Calu3 (cell line): ENCODE results near the gene TOB2. TPM values are rescaled to one million over a fixed set of nuclear protein-coding genes. Genes with fewer than 3 reads are reported as not detected.

Source experiments
- BruUV-seq: library from RNA; stranded (reverse); fragments of 400-500 nt; replicated peaks from 2 replicates; lab custom pipeline; 2021; lab: Mats Ljungman, UMichigan
- CTCF ChIA-PET: fragments of 300-600 bp; sonication (Branson Sonifier 250); formaldehyde crosslinking; loops from one replicate; lab custom pipeline; 2022; ENCODE audit warnings: antibody characterized with exemption; lab: Charles Lee
- DNase-seq: peaks from one replicate; pipeline ENCODE4 v3.0.0; 2022
- H3K27ac Mint-ChIP-seq: one replicate; pipeline ENCODE4 v1.8.0; 2022; ENCODE audit warnings: mixed read lengths; ENCODE audit not compliant: unreplicated experiment
- H3K27me3 Mint-ChIP-seq: one replicate; pipeline ENCODE4 v1.8.0; 2022; ENCODE audit warnings: mixed read lengths; ENCODE audit not compliant: unreplicated experiment
- H3K36me3 Mint-ChIP-seq: one replicate; pipeline ENCODE4 v1.8.0; 2022; ENCODE audit warnings: mild to moderate bottlenecking, moderate library complexity, mixed read lengths; ENCODE audit not compliant: insufficient read depth, unreplicated experiment
- H3K4me1 Mint-ChIP-seq: one replicate; pipeline ENCODE4 v1.8.0; 2022; ENCODE audit warnings: mild to moderate bottlenecking, low read depth, mixed read lengths; ENCODE audit not compliant: unreplicated experiment
- H3K4me3 Mint-ChIP-seq: one replicate; pipeline ENCODE4 v1.8.0; 2022; ENCODE audit warnings: mild to moderate bottlenecking, low read depth, moderate library complexity, mixed read lengths; ENCODE audit not compliant: unreplicated experiment
- H3K9me3 Mint-ChIP-seq: one replicate; pipeline ENCODE4 v1.8.0; 2022; ENCODE audit warnings: low read depth, mixed read lengths; ENCODE audit not compliant: unreplicated experiment
- intact Hi-C: fragments of 100-400 bp; cut with micrococcal nuclease; formaldehyde crosslinking; loops from one replicate; pipeline ENCODE4 v1.10.0; 2022; ENCODE audit not compliant: unreplicated experiment
- total RNA-seq: library from RNA; stranded (reverse); gene quantifications from 2 replicates; pipeline ENCODE4 v1.2.3, GENCODE V29; 2022
- TF ChIP-seq, protein P1 (sequence below): fragments of 200-600 bp; IDR thresholded peaks from one replicate; pipeline ENCODE4 v1.8.0; 2022; ENCODE audit warnings: antibody characterized with exemption; ENCODE audit not compliant: unreplicated experiment

The TOB2 gene
- total RNA-seq, 1 experiment from 2014 or later = 57.3 TPM

DNA sequence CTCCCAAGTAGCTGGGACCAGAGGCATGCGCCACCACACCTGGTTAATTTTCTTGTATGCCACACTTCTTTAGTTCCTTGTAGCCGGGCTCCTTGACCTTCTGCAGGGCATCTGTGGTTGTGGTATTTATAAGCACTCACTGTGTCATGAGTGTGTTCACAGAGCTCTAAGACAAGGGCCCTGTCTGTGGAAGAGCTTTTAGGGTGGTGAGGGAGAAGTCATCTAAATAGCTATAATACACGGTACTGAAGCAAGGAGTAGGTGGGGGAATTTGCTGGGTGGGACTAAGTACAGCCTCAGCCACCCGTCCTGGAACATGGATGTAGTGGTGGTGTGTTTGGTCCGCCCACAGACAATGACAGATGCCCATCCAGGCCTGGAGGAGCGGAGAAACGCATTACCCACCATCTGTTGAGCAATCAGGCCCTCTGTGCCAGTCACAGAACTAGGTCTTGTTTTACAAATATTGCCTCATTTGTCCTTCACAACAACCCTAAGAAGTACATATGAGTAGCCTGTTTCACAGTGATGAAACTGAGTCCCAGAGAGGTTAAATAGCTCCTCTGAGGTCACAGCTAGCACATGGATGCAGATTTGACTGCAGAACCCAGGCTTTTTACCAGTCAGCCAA lies 32.4 kb upstream of the TOB2 start:
- Mint-ChIP-seq H3K9me3 (no peaks in the 10 kb centered on the region), H3K27ac (no peak overlapping the region), H3K27me3 (no peaks in the 10 kb centered on the region), H3K36me3 (peaks cover under 1% of the 10 kb centered on the region), H3K4me3 (no peak overlapping the region), H3K4me1 (peaks cover 17% of the 10 kb centered on the region)
- intact Hi-C loops = no loop called here
- CTCF ChIA-PET = interaction anchor here (0.9 kb wide), 1 partner anchor 11 kb away, joined by 3 read pairs; the partner anchor contains the start of genes ACO2 and PHF5A
- BruUV-seq = no TSS peak
- TF ChIP-seq, protein P1, sequence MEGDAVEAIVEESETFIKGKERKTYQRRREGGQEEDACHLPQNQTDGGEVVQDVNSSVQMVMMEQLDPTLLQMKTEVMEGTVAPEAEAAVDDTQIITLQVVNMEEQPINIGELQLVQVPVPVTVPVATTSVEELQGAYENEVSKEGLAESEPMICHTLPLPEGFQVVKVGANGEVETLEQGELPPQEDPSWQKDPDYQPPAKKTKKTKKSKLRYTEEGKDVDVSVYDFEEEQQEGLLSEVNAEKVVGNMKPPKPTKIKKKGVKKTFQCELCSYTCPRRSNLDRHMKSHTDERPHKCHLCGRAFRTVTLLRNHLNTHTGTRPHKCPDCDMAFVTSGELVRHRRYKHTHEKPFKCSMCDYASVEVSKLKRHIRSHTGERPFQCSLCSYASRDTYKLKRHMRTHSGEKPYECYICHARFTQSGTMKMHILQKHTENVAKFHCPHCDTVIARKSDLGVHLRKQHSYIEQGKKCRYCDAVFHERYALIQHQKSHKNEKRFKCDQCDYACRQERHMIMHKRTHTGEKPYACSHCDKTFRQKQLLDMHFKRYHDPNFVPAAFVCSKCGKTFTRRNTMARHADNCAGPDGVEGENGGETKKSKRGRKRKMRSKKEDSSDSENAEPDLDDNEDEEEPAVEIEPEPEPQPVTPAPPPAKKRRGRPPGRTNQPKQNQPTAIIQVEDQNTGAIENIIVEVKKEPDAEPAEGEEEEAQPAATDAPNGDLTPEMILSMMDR = no peak
- DNase-seq = no peak

DNA sequence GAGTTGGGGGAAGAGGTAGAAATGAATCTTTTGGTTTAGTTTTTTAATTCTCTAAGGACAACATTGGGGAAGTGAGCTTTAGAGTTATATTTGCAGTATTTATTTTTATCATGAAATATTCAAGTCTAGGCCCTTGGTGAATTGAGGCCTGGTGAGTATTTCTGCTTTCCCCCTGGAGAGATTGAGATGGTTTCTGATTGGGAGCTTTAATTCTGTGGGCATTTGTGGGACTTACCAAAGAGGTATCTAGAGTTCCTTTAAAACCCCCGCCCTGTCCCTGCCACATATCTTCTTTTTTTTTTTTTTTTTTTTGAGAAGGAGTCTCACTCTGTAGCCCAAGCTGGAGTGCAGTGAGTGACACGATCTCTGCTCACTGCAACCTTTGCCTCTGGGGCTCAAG lies 31.9 kb upstream of the TOB2 start:
- Mint-ChIP-seq H3K4me1 (peaks cover 22% of the 10 kb centered on the region), H3K9me3 (no peaks in the 10 kb centered on the region), H3K27me3 (no peaks in the 10 kb centered on the region), H3K4me3 (no peak overlapping the region), H3K27ac (no peak overlapping the region), H3K36me3 (peaks cover 6% of the 10 kb centered on the region)
- no TSS peak for BruUV-seq
- CTCF ChIA-PET = interaction anchor here (0.9 kb wide), 1 partner anchor 10 kb away, joined by 3 read pairs; the partner anchor contains the start of genes ACO2 and PHF5A
- TF ChIP-seq, protein P1 = no peak
- DNase-seq = no peak
- intact Hi-C loops = no loop called here

DNA sequence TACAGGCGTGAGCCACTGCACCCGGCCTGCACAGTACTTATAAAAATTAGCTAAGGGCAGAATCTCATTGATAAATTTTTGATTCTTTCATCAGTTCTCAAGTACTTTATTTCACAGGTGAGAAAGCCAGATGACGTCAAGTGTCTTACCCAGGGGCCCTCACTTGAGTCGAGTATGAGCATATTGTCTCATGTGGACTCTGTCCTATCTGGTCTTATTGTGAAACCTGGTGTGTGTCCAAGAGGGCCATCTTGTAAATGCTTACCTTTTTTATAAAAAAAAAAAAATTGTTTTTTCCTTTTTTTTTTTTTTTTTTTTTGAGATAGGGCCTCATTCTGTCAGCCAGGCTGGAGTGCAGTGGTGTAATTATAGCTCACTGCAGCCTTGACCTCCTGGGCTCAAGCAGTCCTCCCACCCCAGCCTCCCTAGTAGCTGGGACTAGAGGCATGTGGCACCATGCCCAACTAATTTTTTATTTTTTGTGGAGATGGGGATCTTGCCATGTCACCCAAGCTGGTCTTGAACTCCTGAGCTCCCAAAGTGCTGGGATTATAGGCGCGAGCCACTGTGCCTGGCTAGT lies 28.4 kb upstream of the TOB2 start:
- Mint-ChIP-seq H3K4me3 (no peak overlapping the region), H3K9me3 (no peaks in the 10 kb centered on the region), H3K4me1 (peaks cover 17% of the 10 kb centered on the region), H3K27me3 (no peaks in the 10 kb centered on the region), H3K27ac (no peak overlapping the region), H3K36me3 (peaks cover 12% of the 10 kb centered on the region)
- intact Hi-C loops = no loop called here
- no TSS peak for BruUV-seq
- DNase-seq = no peak
- TF ChIP-seq, protein P1 = no peak
- CTCF ChIA-PET = interaction anchor here (0.7 kb wide), 1 partner anchor 209 kb away, joined by 3 read pairs; no protein-coding TSS in a partner anchor

DNA sequence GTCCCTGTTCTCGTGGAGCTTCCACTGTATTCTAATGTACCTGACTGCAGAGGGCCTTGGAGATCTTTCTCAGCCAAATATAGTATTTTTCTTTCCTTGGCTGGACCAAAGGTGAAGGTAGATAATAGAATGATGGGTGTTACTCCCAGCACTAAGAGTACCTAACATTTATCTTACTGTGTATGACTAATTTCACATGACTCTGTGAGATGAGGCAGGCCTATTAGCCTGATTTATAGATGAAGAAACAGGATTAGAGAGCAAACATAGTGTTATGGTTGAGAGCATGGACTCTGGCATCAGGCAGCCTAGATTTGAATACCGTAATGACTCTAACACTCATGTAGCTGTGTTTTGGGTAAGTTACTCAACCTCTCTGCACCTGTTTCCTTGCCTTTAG lies 25.0 kb upstream of the TOB2 start:
- BruUV-seq = no TSS peak
- TF ChIP-seq, protein P1 = no peak
- H3K36me3 Mint-ChIP-seq = peaks cover 43% of the 10 kb centered on the region
- no peaks in the 10 kb centered on the region for H3K9me3 Mint-ChIP-seq
- CTCF ChIA-PET = no interaction called here
- no peaks in the 10 kb centered on the region for H3K27me3 Mint-ChIP-seq
- H3K4me1 Mint-ChIP-seq = peaks cover 30% of the 10 kb centered on the region
- no peak overlapping the region for H3K4me3 Mint-ChIP-seq
- DNase-seq = no peak
- intact Hi-C loops = no loop called here
- no peak overlapping the region for H3K27ac Mint-ChIP-seq
